HG03342 (cell line): ENCODE results near the gene VCAM1.

Experiments
- ATAC-seq: cut with Tn5 transposase; IDR thresholded peaks from one replicate; pipeline ENCODE4 v1.9.1; 2021; ENCODE audit warnings: mild to moderate bottlenecking, moderate library complexity; ENCODE audit not compliant: unreplicated experiment

VCAM1 gene

DNA sequence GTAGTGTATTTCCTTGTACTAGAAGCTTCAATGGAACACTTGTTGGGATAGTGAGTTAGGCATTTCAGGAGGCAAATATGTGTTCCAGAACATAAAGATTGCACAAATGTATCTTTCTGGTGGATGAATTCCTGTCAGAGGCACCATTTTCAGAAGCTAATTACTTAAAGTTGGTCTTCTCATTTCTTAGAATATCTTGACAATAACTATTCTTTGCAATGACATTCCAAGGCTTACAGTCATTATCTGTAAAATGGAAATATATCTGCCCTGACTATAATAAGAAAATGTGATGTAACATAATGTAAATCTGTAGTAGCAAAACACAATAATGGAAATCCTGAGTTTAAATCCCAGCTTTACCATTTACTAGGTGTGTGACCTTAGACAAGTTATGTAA lies 2.7 kb downstream of the VCAM1 start:
- no peak for ATAC-seq

DNA sequence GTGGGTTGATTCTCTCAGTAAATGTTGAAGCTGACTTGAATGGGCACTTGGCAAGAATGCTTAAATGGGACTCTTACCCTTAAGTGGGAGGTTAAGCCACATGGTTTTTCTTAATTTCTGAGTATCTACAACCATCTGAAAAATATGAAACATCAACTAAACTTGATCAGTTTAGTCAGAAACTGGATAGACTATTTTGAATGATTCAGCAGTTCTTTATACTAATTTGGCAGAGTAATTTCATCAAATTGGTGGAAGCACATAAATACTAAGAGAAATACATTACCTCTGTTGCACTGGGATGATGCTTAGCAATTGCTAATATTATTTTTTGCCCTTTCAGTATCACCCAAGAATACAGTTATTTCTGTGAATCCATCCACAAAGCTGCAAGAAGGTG lies 4.7 kb downstream of the VCAM1 start:
- no peak for ATAC-seq

DNA sequence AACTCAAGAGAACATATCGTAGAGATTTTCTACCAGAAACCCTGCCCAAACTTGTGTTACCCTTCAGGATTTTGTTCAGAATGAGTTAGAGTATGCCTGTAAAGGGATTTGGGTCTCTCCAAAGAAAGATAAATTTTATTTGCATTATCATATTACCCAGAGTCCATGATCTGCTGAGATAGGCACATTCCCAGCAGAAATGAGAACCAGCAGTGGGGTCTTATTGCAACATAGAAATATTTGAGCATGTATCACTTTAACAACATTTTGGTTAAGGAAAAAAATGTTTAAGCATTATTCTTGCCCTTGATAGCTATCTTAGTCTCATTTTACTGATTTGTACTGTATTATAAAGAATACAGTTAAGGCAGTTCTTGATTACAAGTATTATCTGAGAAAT lies 10.6 kb downstream of the VCAM1 start:
- ATAC-seq, result no peak

- ATAC-seq, result no peak
These were observed 11.8 kb downstream of the VCAM1 start for GRCh38 chr1:100731309-100731708.

DNA sequence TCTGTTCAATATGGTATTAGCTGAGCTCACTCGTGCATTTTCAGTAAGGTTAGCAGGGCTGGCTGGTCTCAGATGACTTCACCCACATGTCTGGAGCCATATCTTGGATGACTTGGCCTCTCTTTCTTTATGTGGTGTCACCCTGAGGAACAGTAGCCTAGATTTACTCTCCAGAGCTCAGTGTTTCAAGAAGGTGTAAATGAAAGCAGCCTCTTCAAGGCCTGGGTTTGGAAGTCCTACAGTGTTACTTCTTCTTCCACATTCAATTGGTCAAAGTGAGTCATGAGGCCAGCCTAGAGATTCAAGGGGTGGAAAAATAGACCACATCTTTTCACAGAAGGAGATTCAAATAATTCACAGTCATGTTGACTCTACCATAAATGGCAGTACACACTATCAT lies 12.2 kb downstream of the VCAM1 start:
- ATAC-seq, result no peak

- no peak for ATAC-seq
These were observed 15.1 kb downstream of the VCAM1 start for GRCh38 chr1:100734676-100735075.

GRCh38 chr1:100735244-100735643 lies 15.7 kb downstream of the VCAM1 start:
- no peak for ATAC-seq

DNA sequence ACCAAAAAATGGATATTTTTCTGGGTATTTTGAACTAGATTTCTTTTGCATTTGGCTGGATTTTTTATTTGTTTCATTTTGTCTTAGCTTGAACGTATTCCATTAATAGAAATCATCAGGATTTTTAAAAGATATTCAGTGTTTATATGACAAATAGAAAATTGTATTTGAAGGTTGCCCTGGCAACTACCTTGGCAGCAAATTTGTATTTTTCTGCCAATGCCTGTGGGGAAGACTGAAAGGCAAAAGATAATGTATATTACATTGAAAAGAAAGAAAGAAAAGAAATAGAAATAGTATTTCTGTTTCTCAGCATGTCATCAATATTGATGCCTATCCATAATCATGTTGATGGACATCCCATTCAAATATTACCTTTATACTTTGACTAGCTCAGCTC lies 16.8 kb downstream of the VCAM1 start:
- ATAC-seq, result no peak

- ATAC-seq, result no peak
These were observed 17.2 kb downstream of the VCAM1 start for GRCh38 chr1:100736746-100737145.

DNA sequence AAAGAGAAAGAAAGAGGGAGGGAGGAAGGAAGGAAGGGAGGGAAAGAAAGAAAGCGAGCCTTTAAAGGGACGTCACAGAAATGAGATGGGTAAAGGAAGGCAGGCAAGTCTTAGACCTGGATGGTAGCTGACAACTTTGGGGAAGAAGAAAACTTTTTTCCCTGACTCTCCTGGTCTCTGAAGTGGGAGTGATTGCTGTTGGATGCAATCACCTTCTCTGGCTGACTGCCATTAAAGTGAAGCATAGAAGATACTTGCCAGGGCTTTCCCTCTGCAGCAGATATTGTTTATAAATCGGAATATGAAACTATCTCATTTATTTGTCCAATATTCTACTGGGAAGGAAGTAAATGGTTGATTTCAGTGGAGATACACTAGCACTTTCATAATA lies 27.0 kb downstream of the VCAM1 start:
- no peak for ATAC-seq

DNA sequence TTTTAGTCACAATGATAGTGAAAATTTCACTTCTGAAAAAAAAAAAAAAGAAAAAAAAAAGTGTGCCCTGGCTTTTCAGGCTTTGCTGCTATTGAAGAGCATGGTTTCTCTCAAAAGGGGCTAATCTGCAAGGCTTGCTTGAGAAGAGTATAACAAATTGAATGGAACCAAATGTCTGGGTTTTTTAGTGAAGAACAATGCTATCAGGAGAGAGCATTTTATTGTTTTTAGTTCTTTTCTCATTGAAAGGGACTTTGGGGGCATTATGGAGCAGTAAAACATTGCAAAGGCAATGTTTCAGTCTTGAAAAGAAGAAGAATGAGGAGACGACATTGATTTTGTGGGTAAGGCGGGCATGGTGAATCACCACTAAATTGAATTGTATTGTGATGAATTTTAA lies 28.2 kb downstream of the VCAM1 start:
- ATAC-seq, result no peak

GRCh38 chr1:100750005-100750885 lies 30.7 kb downstream of the VCAM1 start:
- no peak for ATAC-seq

DNA sequence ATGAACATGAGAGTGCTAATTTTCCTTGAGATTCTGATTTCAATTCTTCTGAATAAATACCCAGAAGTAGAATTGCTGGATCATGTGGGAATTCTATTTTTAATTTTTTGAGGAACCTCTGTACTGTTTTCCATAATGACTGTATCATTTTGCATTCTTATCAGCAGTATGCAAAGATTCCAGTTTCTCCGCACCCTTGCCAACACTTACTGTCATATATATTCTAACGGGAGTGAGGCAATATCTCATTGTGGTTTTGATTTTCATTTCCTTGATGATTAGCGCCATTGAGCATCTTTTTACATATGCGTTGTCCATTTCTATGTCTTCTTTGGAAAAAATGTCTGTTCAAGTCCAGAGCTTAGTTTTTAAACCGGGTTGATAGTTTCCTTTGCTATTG lies 33.2 kb downstream of the VCAM1 start:
- ATAC-seq, result no peak

DNA sequence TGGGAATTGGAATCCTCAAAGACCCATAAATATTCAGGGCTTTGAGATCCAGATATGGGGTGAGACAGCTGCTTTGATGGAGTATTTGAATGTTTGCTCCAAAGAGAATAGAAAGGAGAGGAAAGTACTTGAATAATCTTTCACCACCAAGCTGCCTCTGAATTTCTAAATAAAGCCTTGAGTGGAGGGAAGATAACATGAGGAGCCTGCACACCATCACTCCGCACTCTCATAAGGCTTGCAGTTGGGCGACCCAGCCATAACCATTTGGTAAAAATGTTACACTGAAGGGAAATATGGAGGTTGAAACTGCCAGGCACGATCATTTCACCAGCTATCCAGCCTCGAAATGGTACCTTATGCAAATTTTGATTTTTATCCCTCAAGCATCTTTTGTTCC lies 38.4 kb downstream of the VCAM1 start:
- no peak for ATAC-seq

GRCh38 chr1:100759188-100759587 lies 39.6 kb downstream of the VCAM1 start:
- no peak for ATAC-seq

DNA sequence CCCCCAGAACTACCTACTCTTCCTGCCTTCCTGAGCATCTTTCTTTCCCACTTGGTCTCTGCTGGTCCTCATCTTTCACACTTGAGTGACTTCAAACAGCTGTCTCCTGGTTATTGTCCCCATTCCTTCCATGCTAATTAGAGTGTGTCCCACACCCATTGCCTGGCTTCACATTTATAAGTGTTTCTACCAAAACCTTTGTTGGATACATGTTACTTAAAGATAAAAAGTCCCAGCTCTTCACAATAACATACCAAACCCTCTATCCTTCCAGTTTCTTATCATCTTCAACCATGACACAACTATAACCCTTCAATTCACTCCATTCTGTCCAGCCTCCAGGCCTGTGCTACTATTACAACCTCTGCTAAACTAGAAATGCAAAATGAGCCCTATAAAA lies 41.0 kb downstream of the VCAM1 start:
- no peak for ATAC-seq

GRCh38 chr1:100762461-100762860 lies 42.9 kb downstream of the VCAM1 start:
- no peak for ATAC-seq

GRCh38 chr1:100767176-100767890 lies 47.8 kb downstream of the VCAM1 start:
- ATAC-seq, result no peak

- ATAC-seq, result no peak
These were observed 49.8 kb downstream of the VCAM1 start for GRCh38 chr1:100769323-100769722.

DNA sequence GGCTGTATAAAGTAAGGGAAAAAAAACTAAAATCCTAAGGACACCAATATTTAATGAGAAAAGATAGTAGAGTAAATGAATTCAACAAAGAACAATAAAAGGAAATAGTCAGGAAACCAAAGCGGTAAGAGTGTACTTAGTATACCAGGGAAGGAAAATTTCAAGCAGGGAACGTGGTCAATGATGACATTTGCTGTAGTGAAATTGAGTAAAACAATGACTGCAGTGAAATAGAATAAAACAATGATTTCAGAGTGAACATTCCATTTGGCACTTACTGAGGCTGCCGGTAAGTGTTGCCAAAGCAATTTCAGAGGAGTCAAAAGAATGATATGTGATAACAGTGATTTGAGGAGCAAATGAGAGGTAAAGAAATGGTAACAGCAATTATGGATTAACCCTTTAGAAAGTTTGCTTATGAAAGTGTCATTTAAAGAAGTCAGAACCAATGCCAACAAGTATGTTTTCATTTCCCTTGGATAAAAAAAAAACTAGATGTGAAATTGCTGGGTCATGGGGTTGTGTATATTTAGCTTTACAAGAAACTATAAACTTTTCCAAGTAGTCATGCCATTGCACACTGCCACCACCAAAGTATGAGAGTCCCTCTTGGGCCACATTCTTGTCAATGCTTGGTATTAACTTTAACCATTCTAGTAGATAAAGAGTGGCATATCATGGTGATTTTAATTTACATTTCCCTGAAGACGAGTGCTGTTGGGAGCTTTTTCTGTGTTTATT lies 50.5 kb downstream of the VCAM1 start:
- ATAC-seq, result no peak

DNA sequence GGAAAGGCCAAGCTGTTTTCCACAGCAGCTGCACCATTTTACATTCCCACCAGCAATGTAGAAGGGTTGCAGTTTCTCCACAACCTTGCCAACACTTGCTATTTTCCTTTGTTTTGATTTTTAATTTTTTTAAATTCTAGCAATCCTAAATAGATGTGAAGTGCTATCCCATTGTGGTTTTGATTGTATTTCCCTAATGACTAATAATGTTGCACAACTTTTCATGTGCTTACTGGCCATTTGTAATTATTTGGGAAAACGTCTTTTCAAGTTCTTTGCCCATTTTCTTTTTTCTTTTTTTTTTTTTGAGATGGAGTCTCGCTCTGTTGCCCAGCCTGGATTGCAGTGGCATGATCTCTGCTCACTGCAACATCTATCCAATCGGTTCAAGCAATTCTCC lies 53.9 kb downstream of the VCAM1 start:
- no peak for ATAC-seq

GRCh38 chr1:100774370-100774769 lies 54.8 kb downstream of the VCAM1 start:
- no peak for ATAC-seq
